Stimulated activated CD4-positive, alpha-beta T cell treated with anti-CD3 and anti-CD28 coated beads, Interleukin-2, amount 100 ng/mL, for 48 hours (primary cell): ENCODE results near the gene PSD2.

Source experiments
- DNase-seq, 2 donors: peaks; one replicate each; pipeline ENCODE4 v3.0.0-alpha.2; 2020

The PSD2 gene

GRCh38 chr5:139882961-139883539, 87.4 kb downstream of the PSD2 start:
- DNase-seq: no peak

- no peak for DNase-seq
Measured at GRCh38 chr5:139884144-139884543, 88.5 kb downstream of the PSD2 start.

- DNase-seq: no peak
Measured at GRCh38 chr5:139884734-139885133, 89.1 kb downstream of the PSD2 start.

GRCh38 chr5:139885172-139885856, 89.7 kb downstream of the PSD2 start:
- no peak for DNase-seq

- DNase-seq: no peak
Measured at GRCh38 chr5:139885857-139886208, 90.2 kb downstream of the PSD2 start.

- no peak for DNase-seq
Measured at GRCh38 chr5:139886213-139886612, 90.6 kb downstream of the PSD2 start.

- DNase-seq: no peak
Measured at GRCh38 chr5:139888370-139888769, 92.8 kb downstream of the PSD2 start.

- DNase-seq: no peak
Measured at GRCh38 chr5:139889410-139889809, 93.8 kb downstream of the PSD2 start.

- no peak for DNase-seq
Measured at GRCh38 chr5:139893873-139894272, 98.3 kb downstream of the PSD2 start.
